Testis (tissue), 2 donors: ENCODE measurements around the gene USP48.

Experiments
- CTCF ChIP-seq, 3 experiments: fragments of 450-650 bp in 2 of 3; fragments of 200-600 bp in 1 of 3; sonication (generic) in 1 of 3; IDR thresholded peaks; one replicate each; pipeline ENCODE4 v1.5.1; 2016 to 2019; ENCODE audit warnings: antibody characterized with exemption in 3 of 3, mild to moderate bottlenecking in 2 of 3, moderate library complexity in 1 of 3
- POLR2A ChIP-seq: fragments of 450-650 bp; IDR thresholded peaks from one replicate; pipeline ENCODE4 v1.6.1; 2017; ENCODE audit warnings: antibody characterized with exemption, mild to moderate bottlenecking, moderate library complexity

GRCh38 chr1:21751281-21751680 lies 31.7 kb downstream of the USP48 start:
- TF ChIP-seq CTCF (IDR thresholded peaks at IDR 0.05) (no peak), POLR2A (no peak)
